Endothelial cell of umbilical vein (primary cell): Measurements from ENCODE around the gene GDE1.

Experiments
- EZH2 ChIP-seq: IDR thresholded peaks from 2 replicates; pipeline ENCODE4 v1.6.1; 2012; ENCODE audit warnings: borderline replicate concordance, low read depth, mild to moderate bottlenecking, moderate library complexity, low read length, inconsistent platforms; ENCODE audit not compliant: severe bottlenecking
- JUN ChIP-seq: IDR thresholded peaks from 2 replicates; pipeline ENCODE4 v1.6.1; 2011; ENCODE audit warnings: borderline replicate concordance, low read depth; ENCODE audit not compliant: insufficient read length, insufficient read depth
- MAX ChIP-seq: IDR thresholded peaks from 2 replicates; pipeline ENCODE4 v1.6.1; 2011; ENCODE audit not compliant: insufficient read depth, insufficient read length
- MYC ChIP-seq: IDR thresholded peaks from one replicate; pipeline ENCODE4 v1.6.1; 2011; ENCODE audit warnings: mild to moderate bottlenecking, low read depth, low read length
- POLR2A ChIP-seq: IDR thresholded peaks from 2 replicates; pipeline ENCODE4 v1.6.1; 2012; ENCODE audit warnings: low read depth, mild to moderate bottlenecking, control low read depth, low read length
- TF ChIP-seq, protein P1 (sequence below), 2 donors: IDR thresholded peaks; 1 replicate in 1 of 2; 2 replicates in 1 of 2; pipeline ENCODE4 v1.5.1; 2011; ENCODE audit warnings: low read length in 2 of 2, mild to moderate bottlenecking in 2 of 2, moderate library complexity in 2 of 2, control low read depth in 1 of 2, inconsistent platforms in 1 of 2, low read depth in 1 of 2; ENCODE audit not compliant: insufficient read depth in 1 of 2; ENCODE audit errors: extremely low read depth in 1 of 2

DNA sequence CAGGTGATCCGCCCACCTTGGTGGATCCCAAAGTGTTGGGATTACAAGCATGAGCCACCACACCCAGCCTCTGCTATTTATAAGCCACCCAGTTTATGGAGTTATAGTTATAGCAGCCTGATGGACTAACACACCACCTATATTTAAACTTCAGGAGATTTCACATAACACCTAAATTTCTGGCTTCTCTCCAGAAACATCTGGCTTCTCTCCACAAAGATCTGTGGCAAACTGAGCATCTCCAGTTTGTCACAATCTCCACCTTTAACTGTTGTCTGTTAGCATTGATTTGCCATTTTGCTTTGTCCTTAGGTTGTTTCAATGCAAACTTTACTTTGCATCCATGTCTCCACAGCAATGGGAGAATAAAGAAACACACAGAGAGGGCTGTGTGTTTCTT is 39.6 kb downstream of the GDE1 start:
- TF ChIP-seq, protein P1, sequence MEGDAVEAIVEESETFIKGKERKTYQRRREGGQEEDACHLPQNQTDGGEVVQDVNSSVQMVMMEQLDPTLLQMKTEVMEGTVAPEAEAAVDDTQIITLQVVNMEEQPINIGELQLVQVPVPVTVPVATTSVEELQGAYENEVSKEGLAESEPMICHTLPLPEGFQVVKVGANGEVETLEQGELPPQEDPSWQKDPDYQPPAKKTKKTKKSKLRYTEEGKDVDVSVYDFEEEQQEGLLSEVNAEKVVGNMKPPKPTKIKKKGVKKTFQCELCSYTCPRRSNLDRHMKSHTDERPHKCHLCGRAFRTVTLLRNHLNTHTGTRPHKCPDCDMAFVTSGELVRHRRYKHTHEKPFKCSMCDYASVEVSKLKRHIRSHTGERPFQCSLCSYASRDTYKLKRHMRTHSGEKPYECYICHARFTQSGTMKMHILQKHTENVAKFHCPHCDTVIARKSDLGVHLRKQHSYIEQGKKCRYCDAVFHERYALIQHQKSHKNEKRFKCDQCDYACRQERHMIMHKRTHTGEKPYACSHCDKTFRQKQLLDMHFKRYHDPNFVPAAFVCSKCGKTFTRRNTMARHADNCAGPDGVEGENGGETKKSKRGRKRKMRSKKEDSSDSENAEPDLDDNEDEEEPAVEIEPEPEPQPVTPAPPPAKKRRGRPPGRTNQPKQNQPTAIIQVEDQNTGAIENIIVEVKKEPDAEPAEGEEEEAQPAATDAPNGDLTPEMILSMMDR (IDR thresholded peaks at IDR 0.05; ENCODE audit: extremely low read depth in 1 of 2, insufficient read depth in 1 of 2, low read depth in 1 of 2, low read length in 2 of 2): no peak
- TF ChIP-seq POLR2A (no peak), JUN (no peak), EZH2 (no peak), MAX (no peak), MYC (no peak)
